Duodenal mucosa (tissue), 2 donors: ENCODE data around the gene ZNF175.

Source experiments
- H3K27ac ChIP-seq: one replicate; pipeline ENCODE4 v1.7.0; 2013; ENCODE audit warnings: low read depth, low read length
- H3K27me3 ChIP-seq, 2 donors: one replicate each; pipeline ENCODE4 v1.7.0; 2013; ENCODE audit warnings: low read length in 2 of 2, control low read depth in 1 of 2; ENCODE audit not compliant: insufficient read depth in 2 of 2, control insufficient read depth in 1 of 2
- H3K36me3 ChIP-seq, 2 donors: one replicate each; pipeline ENCODE4 v1.7.0; 2013; ENCODE audit warnings: low read length in 2 of 2, control low read depth in 1 of 2; ENCODE audit not compliant: insufficient read depth in 2 of 2, control insufficient read depth in 1 of 2
- H3K4me1 ChIP-seq, 2 donors: one replicate each; pipeline ENCODE4 v1.7.0; 2013; ENCODE audit warnings: low read length in 2 of 2, control low read depth in 1 of 2; ENCODE audit not compliant: insufficient read depth in 2 of 2, control insufficient read depth in 1 of 2
- H3K4me3 ChIP-seq, 2 donors: one replicate each; pipeline ENCODE4 v1.7.0; 2013; ENCODE audit warnings: low read length in 2 of 2, low read depth in 1 of 2
- H3K9ac ChIP-seq, 2 donors: one replicate each; pipeline ENCODE4 v1.7.0; 2013; ENCODE audit warnings: low read length in 2 of 2, low read depth in 1 of 2
- H3K9me3 ChIP-seq, 2 donors: one replicate each; pipeline ENCODE4 v1.7.0; 2013; ENCODE audit warnings: low read length in 2 of 2, control low read depth in 1 of 2; ENCODE audit not compliant: control insufficient read depth in 1 of 2

Gene ZNF175

GRCh38 chr19:51539821-51540366 lies 31.2 kb upstream of the ZNF175 start:
- Histone ChIP-seq H3K4me3 (no peak overlapping the region), H3K36me3 (no peaks in the 10 kb centered on the region), H3K9ac (no peak overlapping the region), H3K9me3 (no peaks in the 10 kb centered on the region), H3K27me3 (peaks cover 7 to 13% of the 10 kb centered on the region in 2 donors), H3K4me1 (no peaks in the 10 kb centered on the region), H3K27ac (no peak overlapping the region)

DNA sequence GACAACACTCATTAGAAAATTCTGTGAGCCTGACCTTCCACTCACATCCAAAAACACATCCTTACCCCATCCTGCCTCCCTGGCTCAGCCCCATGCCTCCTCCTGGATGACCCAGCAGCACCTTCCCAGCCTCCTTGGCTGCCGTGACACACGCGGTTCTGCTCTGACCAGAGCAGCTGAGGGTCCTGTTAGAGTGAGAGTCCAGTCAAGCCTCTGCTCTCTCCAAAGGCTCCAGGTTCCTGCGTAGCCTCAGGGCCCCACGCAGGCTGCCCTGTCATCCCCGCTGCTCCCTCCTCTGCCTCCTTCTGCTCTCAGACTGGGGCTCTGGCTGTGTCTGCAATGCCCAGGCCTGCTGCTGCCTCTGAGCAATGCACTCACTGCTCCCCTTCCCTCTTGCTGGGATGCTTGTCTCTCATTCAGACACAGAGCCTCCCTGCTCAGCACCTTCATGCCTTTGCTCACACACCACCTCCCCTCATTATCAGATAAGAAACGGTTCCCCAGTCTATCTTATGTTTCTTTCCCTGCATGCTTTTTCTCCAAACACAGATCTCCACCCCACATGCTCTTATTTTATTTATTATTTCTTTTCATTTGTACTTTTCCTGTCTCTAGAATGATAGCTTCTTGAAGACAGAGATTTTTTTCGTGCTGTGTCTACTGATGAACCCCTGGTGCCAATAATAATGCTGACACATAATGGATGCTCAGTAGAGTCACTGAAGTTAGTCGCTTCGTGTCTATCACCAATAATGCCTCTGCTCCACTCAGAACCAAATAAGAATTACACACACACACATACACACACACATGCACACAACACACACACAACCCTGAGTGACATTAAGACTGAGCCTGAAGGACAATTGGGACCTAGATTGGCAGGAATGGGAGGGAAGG lies 29.4 kb upstream of the ZNF175 start:
- Histone ChIP-seq H3K4me3 (no peak overlapping the region), H3K27ac (no peak overlapping the region), H3K27me3 (peaks cover 14% of the 10 kb centered on the region in 2 donors), H3K36me3 (no peaks in the 10 kb centered on the region), H3K4me1 (no peaks in the 10 kb centered on the region), H3K9me3 (no peaks in the 10 kb centered on the region), H3K9ac (no peak overlapping the region)

DNA sequence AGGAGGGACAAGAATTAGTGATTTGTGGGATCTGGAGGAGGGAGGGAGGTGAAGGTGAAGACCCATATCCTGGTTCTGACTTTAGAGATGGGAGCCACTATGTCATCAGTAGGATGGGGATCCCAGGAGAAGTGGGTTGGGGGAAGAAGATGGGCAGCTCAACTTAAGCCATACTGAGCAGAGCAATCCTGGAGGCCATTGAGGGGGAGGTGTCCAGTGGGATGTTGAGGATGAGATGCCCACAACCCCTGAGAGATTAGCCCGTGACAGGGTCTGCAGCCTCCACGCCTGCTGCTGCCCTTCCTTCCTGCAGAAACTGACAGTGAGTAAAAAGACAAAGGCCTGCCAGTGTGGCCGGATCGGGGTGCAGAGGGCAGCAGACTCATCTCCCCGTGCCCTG lies 28.4 kb upstream of the ZNF175 start:
- no peaks in the 10 kb centered on the region for H3K9me3 ChIP-seq
- no peak overlapping the region for H3K9ac ChIP-seq
- H3K27me3 ChIP-seq = peaks cover 10% of the 10 kb centered on the region in 2 donors
- no peaks in the 10 kb centered on the region for H3K4me1 ChIP-seq
- H3K27ac ChIP-seq = no peak overlapping the region
- H3K4me3 ChIP-seq = no peak overlapping the region
- no peaks in the 10 kb centered on the region for H3K36me3 ChIP-seq

GRCh38 chr19:51544038-51544437 lies 27.0 kb upstream of the ZNF175 start:
- Histone ChIP-seq H3K27ac (no peak overlapping the region), H3K27me3 (peaks cover 5 to 7% of the 10 kb centered on the region in 2 donors), H3K9ac (no peak overlapping the region), H3K36me3 (no peaks in the 10 kb centered on the region), H3K9me3 (no peaks in the 10 kb centered on the region), H3K4me3 (no peak overlapping the region), H3K4me1 (no peaks in the 10 kb centered on the region)

DNA sequence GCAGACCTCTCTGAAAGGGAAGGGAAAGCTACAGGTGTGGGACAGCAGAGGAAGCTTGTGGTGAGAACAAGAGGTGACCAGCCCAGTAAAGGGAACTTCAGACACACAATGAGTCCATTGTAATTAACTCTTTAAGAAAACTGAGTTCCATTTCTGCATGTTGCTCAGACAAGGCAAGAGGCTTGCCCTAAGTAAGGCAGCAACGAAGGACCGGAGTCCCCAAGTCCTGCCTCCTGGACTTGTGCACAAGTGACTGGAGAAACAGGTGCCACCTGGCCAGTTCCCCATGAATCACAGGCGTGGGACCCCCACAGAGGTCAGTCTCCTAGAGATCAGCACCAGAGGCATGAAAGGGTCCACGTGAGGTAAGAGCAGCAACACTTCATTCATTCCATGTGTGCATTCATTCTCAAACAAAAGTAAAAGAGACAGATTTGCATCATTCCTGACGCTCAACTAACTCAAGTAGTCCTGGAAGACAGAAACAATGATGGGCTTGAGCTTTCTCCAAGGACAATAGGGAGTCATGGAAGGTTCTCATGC lies 24.9 kb upstream of the ZNF175 start:
- Histone ChIP-seq H3K4me1 (no peaks in the 10 kb centered on the region), H3K27ac (no peak overlapping the region), H3K27me3 (peaks cover 5 to 11% of the 10 kb centered on the region in 2 donors), H3K9me3 (no peaks in the 10 kb centered on the region), H3K9ac (no peak overlapping the region), H3K4me3 (no peak overlapping the region), H3K36me3 (no peaks in the 10 kb centered on the region)

GRCh38 chr19:51546650-51547396 lies 24.3 kb upstream of the ZNF175 start:
- Histone ChIP-seq H3K27me3 (peaks cover 5 to 11% of the 10 kb centered on the region in 2 donors), H3K27ac (no peak overlapping the region), H3K9me3 (no peaks in the 10 kb centered on the region), H3K9ac (no peak overlapping the region), H3K4me3 (no peak overlapping the region), H3K36me3 (no peaks in the 10 kb centered on the region), H3K4me1 (no peaks in the 10 kb centered on the region)

- peaks cover 5 to 11% of the 10 kb centered on the region in 2 donors for H3K27me3 ChIP-seq
- H3K9me3 ChIP-seq = no peaks in the 10 kb centered on the region
- no peak overlapping the region for H3K4me3 ChIP-seq
- no peak overlapping the region for H3K27ac ChIP-seq
- H3K36me3 ChIP-seq = no peaks in the 10 kb centered on the region
- no peaks in the 10 kb centered on the region for H3K4me1 ChIP-seq
- no peak overlapping the region for H3K9ac ChIP-seq
These were observed 23.5 kb upstream of the ZNF175 start for GRCh38 chr19:51547397-51548212.

- no peaks in the 10 kb centered on the region for H3K36me3 ChIP-seq
- no peak overlapping the region for H3K9ac ChIP-seq
- no peak overlapping the region for H3K27ac ChIP-seq
- no peaks in the 10 kb centered on the region for H3K4me1 ChIP-seq
- no peaks in the 10 kb centered on the region for H3K9me3 ChIP-seq
- no peak overlapping the region for H3K4me3 ChIP-seq
- H3K27me3 ChIP-seq = peaks cover 5 to 11% of the 10 kb centered on the region in 2 donors
These were observed 22.9 kb upstream of the ZNF175 start for GRCh38 chr19:51548213-51548651.

GRCh38 chr19:51548891-51549305 lies 22.2 kb upstream of the ZNF175 start:
- H3K4me1 ChIP-seq = no peaks in the 10 kb centered on the region
- H3K27ac ChIP-seq = no peak overlapping the region
- peaks cover 5 to 11% of the 10 kb centered on the region in 2 donors for H3K27me3 ChIP-seq
- no peaks in the 10 kb centered on the region for H3K36me3 ChIP-seq
- no peak overlapping the region for H3K9ac ChIP-seq
- no peaks in the 10 kb centered on the region for H3K9me3 ChIP-seq
- no peak overlapping the region for H3K4me3 ChIP-seq
